ENCODE measurements around the gene UNC13D.
"Not testable (repeated sequence)": the region's sequence is repeated elsewhere in the genome, so short reads cannot be mapped to it uniquely, and the experiment has no call there.

GRCh38 chr17:75810756-75811155, 33.4 kb downstream of the UNC13D start:
- not testable (repeated sequence) for TF ChIP-seq SUPT5H (IDR thresholded peaks at IDR 0.05); SPI1 (IDR thresholded peaks at IDR 0.05; ENCODE audit: borderline replicate concordance, low read depth, low read length); ZHX1 (conservative IDR thresholded peaks at IDR 0.05; ENCODE audit: low read length); ZNF707 (CRISPR knock-in tag; conservative IDR thresholded peaks at IDR 0.05); RFX5 (IDR thresholded peaks at IDR 0.05; ENCODE audit: low read depth, low read length); ZNF639 (CRISPR knock-in tag; conservative IDR thresholded peaks at IDR 0.05 in 1 of 2, IDR thresholded peaks at IDR 0.05 in 1 of 2); ZNF561 (CRISPR knock-in tag; conservative IDR thresholded peaks at IDR 0.05); ZBTB7A (IDR thresholded peaks at IDR 0.05; ENCODE audit: borderline replicate concordance, control insufficient read depth, low read depth, low read length)
